ENCODE data around the gene CYSTM1. TPM values are rescaled to one million over a fixed set of nuclear protein-coding genes. Genes with fewer than 3 reads are reported as not detected.

The CYSTM1 gene
- polyA plus RNA-seq, 1 experiment = 33.1 TPM

DNA sequence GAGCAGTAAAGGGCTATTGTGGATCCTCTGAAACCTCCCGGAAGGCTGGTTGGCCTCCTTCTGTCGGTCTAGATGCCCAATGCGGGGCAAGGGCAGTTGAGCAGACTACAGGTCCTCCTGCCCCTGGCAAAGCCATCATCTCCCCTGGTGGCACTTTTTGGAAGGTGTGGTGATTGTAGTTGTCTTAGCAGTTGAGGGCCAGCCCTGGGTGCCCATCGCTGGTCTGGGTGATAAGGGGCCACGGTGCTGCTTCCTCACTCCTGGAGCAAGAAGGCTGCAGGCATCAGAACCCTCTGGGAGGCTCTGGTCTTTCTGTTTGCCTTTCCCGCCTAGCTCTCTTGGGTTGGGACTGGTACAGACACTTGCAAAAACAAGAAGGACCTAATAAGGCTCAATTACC is 63.8 kb downstream of the CYSTM1 start:
- DNase-seq (ENCODE audit: low read depth) = no peak
- no peaks in the 10 kb centered on the region for H3K27me3 ChIP-seq (ENCODE audit: control insufficient read depth, insufficient read depth, low read length)
- H3K4me3 ChIP-seq (ENCODE audit: low read depth, low read length) = no peak overlapping the region
- TF ChIP-seq, protein P1, sequence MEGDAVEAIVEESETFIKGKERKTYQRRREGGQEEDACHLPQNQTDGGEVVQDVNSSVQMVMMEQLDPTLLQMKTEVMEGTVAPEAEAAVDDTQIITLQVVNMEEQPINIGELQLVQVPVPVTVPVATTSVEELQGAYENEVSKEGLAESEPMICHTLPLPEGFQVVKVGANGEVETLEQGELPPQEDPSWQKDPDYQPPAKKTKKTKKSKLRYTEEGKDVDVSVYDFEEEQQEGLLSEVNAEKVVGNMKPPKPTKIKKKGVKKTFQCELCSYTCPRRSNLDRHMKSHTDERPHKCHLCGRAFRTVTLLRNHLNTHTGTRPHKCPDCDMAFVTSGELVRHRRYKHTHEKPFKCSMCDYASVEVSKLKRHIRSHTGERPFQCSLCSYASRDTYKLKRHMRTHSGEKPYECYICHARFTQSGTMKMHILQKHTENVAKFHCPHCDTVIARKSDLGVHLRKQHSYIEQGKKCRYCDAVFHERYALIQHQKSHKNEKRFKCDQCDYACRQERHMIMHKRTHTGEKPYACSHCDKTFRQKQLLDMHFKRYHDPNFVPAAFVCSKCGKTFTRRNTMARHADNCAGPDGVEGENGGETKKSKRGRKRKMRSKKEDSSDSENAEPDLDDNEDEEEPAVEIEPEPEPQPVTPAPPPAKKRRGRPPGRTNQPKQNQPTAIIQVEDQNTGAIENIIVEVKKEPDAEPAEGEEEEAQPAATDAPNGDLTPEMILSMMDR (IDR thresholded peaks at IDR 0.05; ENCODE audit: insufficient read depth, low read depth, low read length) = no peak
- CTCF ChIA-PET = interaction anchor here (0.9 to 23.5 kb wide), 6 partner anchors 10 to 124 kb away, joined by 3 to 813 read pairs (median 14); partner anchors contain the start of genes HBEGF and SLC4A9
- POLR2A ChIA-PET = interaction anchor here (0.5 kb wide), 1 partner anchor 351 kb away, joined by 6 read pairs; no protein-coding TSS in a partner anchor
- no peaks in the 10 kb centered on the region for H3K36me3 ChIP-seq (ENCODE audit: control insufficient read depth, insufficient read depth, low read length)

DNA sequence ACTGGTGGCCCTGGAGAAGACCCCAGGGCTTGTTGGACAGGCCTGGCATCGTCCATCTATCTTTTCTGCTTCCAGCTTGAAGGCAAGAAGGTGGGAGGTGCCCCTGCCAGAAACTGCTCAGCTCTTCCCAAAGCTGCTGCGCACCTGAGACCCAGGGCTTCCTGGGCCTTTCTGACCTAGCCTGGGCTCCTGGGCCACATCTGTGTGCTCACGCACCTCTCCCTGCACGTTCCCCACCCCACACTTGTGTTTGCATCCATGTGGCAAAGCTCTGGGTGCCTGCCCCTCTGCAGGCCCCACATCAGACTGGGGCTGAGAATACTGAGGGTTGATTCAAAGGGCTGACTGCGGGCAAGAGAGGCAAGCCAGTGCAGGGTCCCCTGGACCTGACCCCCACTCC is 64.5 kb downstream of the CYSTM1 start:
- TF ChIP-seq, protein P1 (IDR thresholded peaks at IDR 0.05; ENCODE audit: insufficient read depth, low read depth, low read length) = no peak
- CTCF ChIA-PET = interaction anchor here (0.8 to 23.5 kb wide), 15 partner anchors 10 to 184 kb away, joined by 3 to 813 read pairs (median 4); partner anchors contain the start of genes CYSTM1, HBEGF and SLC4A9
- POLR2A ChIA-PET = no interaction called here
- Histone ChIP-seq H3K27me3 (ENCODE audit: control insufficient read depth, insufficient read depth, low read length) (no peaks in the 10 kb centered on the region), H3K4me3 (ENCODE audit: low read depth, low read length) (no peak overlapping the region), H3K36me3 (ENCODE audit: control insufficient read depth, insufficient read depth, low read length) (no peaks in the 10 kb centered on the region)
- DNase-seq (ENCODE audit: low read depth) = no peak

DNA sequence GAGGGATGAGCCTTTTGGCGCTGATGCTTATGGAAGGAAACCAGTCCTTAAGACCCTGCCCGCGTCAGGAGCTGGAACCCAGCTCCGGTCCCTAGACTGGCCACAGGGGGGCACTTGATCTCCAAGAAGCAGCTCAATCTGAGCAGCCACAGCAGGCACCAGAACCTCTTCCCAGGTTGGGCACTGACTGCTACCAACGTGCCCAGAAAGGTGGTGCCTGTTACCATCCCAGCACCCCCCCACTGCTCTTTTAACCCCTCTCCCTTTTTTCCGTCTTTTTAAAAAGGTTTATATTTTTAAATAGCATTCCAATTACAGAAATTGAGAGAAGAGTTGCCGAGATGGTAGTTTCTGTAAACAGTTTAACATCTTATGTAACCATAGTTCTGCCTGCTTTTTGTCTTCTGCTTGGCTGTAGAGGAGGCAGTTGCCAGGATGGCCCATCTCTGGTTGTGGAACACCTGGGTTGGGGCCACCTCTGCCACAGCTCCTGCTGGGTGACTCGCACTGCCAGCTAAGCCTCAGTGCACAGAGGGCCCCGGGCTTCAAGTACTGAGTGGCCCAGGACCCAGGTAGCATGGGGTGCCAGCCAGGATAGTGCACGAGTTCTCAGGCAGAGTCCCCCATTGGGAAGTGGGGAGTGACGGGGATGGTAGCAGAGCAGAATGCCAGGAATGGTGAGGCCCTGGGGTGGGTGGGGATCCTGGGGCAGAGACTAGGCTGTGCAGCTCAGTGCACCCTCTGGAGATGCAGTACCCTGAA is 65.1 kb downstream of the CYSTM1 start:
- Histone ChIP-seq H3K4me3 (ENCODE audit: low read depth, low read length) (no peak overlapping the region), H3K27me3 (ENCODE audit: control insufficient read depth, insufficient read depth, low read length) (no peaks in the 10 kb centered on the region), H3K36me3 (ENCODE audit: control insufficient read depth, insufficient read depth, low read length) (no peaks in the 10 kb centered on the region)
- ChIA-PET POLR2A (no interaction called here), CTCF (interaction anchor here (0.8 to 23.5 kb wide), 16 partner anchors 11 to 185 kb away, joined by 3 to 813 read pairs (median 4); partner anchors contain the start of genes CYSTM1, HBEGF and SLC4A9)
- TF ChIP-seq, protein P1 (IDR thresholded peaks at IDR 0.05; ENCODE audit: insufficient read depth, low read depth, low read length) = peak; percentile 75
- DNase-seq (ENCODE audit: low read depth) = no peak

DNA sequence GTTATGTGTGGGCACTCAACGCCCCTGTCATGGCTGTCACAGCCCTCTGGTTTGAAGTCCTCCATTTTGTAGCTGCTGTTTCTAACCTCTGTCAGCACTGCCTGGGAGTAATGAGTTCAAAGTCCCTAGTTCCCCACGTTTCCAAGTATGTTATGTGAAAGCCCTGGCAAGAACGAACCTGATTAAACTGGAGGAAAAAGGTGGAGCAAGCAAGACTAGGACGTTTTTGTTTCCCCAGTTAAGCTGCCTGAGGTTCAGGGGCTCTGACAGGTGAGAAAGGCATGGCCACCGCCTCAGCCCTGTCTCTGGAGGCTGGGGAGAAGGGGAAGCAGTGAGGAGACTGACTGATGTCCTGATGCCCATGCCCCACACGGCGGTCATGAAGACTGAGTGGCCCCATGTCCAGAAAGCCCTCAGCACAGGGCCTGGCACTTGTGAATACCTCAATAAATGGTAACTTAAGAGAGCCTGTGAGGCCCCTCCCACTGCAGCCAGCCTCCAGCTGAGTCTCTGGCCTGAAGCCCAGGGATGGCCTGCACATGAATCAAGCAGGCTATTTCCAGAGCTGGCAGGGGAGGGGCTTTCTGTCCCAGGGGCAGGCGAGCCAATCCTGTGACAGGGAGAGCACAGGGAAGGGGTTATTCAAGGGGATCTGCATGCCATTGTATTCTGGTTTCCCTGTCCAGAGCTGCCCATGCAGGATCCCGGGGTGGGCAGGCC is 66.2 kb downstream of the CYSTM1 start:
- peak; percentile 61 for DNase-seq (ENCODE audit: low read depth)
- ChIA-PET POLR2A (interaction anchor here (1.1 kb wide), 1 partner anchor 105 kb away, joined by 6 read pairs; the partner anchor contains the start of gene HBEGF), CTCF (interaction anchor here (0.7 to 23.5 kb wide), 9 partner anchors 12 to 122 kb away, joined by 3 to 813 read pairs (median 5); partner anchors contain the start of genes HBEGF and SLC4A9)

More for the DNA sequence above, 66.2 kb downstream of the CYSTM1 start:
- Histone ChIP-seq H3K36me3 (ENCODE audit: control insufficient read depth, insufficient read depth, low read length) (no peaks in the 10 kb centered on the region), H3K4me3 (ENCODE audit: low read depth, low read length) (no peak overlapping the region), H3K27me3 (ENCODE audit: control insufficient read depth, insufficient read depth, low read length) (no peaks in the 10 kb centered on the region)
- TF ChIP-seq, protein P1 (IDR thresholded peaks at IDR 0.05; ENCODE audit: insufficient read depth, low read depth, low read length) = no peak
